Activated CD8-positive, alpha-beta memory T cell treated with anti-CD3 and anti-CD28 coated beads, Interleukin-2, amount 50 U/mL, for 1 hour (primary cell): Measurements from ENCODE around the gene CAPN9.
"Not testable (repeated sequence)": the region's sequence is repeated elsewhere in the genome, so short reads cannot be mapped to it uniquely, and the experiment has no call there.

Experiments used
- DNase-seq: peaks from one replicate; pipeline ENCODE4 v3.0.0-alpha.2; 2020; ENCODE audit errors: extremely low read depth

CAPN9 gene

DNA sequence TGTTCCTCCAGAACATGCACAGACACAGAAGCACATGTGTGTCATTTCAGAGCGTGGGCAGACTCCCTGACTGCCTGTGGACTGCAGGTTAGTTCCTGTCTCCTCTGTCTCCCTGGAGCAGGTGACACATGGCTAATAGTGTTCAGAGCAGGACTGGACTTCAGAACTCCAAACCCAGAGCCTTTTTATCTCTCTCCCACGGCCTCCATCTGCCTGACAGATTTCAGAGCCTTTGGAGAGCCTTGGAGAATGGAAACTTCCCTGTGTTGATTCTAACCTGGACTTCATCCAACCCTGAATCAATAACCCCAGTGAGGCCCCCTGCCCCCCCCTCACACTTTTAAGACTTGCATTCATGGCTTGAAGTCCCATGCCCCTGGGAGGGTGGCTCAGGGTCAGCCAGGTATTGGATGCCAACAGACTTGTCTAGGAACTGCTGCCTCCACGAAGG is 76.8 kb downstream of the CAPN9 start:
- no peak for DNase-seq

- DNase-seq, result no peak
Observed at GRCh38 chr1:230824551-230824918, 77.3 kb downstream of the CAPN9 start.

DNA sequence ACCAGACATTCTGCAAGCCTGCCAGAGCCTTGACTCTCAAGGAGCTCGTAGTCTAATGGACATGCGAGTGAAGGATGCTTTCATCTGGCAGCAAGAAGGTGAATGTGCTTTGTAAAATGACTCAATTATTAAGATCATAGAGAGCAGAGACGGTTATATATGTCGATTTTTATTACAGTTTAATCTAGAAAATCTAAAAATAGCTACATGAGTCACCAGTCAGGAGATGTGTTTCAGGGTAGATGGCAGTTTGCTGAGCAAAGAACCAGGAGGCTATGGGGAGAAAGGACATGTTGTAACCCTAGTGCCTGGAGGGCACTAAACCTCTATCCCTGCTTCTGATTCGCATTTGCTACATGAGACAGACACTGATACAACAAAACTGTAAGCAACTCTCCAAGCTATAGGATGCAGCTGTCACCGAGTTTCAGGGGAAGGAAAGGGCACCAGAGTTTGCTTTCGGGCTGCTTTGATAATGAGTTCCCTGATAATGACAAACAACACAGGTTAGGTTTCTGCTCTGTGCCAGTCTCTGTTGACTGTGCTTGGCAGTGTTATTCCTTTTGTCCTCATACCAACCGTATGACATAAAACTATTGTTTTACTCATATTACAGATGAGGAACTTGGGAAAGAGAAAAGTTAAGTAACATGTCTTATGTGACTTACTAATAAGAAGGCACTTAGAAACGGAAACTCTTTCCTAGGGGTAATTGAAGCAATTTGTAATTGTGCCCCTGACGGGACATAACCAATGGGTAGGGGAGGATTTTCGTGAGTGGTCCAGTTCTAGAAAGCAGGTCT is 77.9 kb downstream of the CAPN9 start:
- no peak for DNase-seq

DNA sequence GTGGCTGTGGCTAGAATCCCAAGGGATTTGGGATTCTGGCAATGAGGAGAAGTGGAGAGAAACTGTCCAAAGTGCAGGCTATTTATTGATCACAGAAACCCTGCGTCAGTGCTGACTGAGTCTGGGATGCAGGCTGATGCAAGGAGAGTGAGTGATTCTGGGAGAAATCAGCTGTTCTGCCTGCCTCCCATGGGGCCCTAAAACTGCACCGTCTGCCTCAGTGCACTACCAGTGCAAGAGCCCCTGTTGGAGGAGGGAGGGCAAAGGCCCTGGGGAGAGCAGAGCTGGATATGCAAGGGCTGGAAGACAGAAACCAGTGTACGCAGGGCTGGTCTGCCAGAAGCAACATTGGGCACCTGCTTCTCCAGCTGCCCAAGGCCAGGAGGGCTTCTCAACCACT is 78.6 kb downstream of the CAPN9 start:
- DNase-seq, result no peak

DNA sequence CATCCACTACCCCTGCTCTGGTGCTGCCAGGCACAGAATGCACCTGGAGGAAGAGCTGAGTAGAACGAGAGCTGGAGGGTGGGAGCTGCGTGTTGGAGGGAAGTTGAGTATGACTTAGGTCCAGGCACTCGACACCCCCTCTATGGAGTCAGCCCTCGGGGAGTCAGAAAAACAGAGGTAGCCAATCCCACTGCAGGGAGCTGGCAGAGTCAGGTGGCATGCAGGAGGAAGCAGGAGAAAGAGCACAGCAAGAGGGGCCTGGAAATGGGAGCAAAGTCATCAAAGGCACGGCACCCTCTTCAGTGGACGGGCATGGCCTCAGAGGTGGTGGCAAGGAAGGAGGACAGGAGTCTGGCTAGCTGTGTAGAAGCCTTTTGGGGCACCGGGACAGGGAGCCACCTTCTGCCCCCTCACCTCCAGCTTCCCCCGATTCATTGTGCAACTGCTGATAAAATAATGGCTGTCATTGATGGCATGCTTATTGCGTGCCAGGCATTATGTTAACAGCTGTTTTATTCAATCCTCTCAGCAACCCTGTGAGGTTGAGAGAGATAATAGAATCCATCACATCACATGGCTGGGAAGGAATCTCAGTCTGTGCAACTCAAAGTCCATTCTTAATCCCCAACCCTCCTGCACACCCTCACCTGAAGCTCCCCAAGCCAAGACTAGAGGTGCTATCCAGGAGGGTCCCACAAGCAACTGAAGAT is 79.1 kb downstream of the CAPN9 start:
- DNase-seq, result no peak

GRCh38 chr1:230827081-230827681 is 80.0 kb downstream of the CAPN9 start:
- DNase-seq, result no peak

GRCh38 chr1:230827801-230828200 is 80.6 kb downstream of the CAPN9 start:
- DNase-seq, result no peak

DNA sequence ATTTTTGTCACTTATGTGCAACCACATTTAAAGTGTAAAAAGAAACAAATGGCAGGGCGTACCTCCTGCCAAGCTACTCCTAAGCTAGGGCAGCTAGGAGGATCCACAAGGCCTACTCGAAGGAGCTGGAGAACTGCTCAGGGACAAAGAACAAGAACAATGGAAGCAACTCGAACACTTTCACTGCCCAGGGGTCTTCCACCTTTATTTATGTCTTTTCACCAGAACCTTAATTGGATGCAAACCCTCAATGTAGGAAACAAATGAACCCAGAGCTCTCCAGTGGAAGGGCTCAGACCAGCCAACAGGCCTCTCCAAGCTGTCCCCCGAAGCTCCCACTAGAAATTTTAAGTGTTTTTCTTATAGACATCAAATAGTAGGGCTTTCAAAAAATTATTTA is 81.2 kb downstream of the CAPN9 start:
- DNase-seq, result no peak

DNA sequence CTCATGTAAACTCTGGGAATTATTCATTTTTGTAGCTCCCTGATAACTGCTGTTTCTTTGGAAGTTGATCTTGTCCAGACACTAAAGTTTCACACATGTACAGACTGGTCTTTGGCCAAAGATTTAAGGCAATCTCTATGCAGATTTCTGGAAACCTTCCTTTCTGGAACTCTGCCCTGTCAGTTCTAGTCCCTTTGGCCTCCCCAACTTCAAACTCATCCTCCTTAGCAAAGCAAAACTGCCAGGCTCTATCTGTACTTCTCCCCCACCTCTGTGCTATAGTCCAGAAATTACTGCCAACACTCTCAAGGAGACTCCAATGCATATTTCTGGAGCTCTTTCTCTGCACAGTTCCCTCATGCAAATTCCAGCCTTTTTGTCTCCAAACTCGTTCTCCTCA is 84.6 kb downstream of the CAPN9 start:
- no peak for DNase-seq

- no peak for DNase-seq
Observed at GRCh38 chr1:230832476-230832875, 85.3 kb downstream of the CAPN9 start.

GRCh38 chr1:230833511-230833910 is 86.3 kb downstream of the CAPN9 start:
- DNase-seq, result no peak

- no peak for DNase-seq
Observed at GRCh38 chr1:230834292-230834691, 87.1 kb downstream of the CAPN9 start.

- no peak for DNase-seq
Observed at GRCh38 chr1:230836347-230836746, 89.2 kb downstream of the CAPN9 start.

GRCh38 chr1:230836793-230837192 is 89.6 kb downstream of the CAPN9 start:
- no peak for DNase-seq

- DNase-seq, result no peak
Observed at GRCh38 chr1:230839173-230839572, 92.0 kb downstream of the CAPN9 start.

- DNase-seq, result no peak
Observed at GRCh38 chr1:230842801-230843200, 95.6 kb downstream of the CAPN9 start.

- no peak for DNase-seq
Observed at GRCh38 chr1:230843503-230844309, 96.5 kb downstream of the CAPN9 start.

DNA sequence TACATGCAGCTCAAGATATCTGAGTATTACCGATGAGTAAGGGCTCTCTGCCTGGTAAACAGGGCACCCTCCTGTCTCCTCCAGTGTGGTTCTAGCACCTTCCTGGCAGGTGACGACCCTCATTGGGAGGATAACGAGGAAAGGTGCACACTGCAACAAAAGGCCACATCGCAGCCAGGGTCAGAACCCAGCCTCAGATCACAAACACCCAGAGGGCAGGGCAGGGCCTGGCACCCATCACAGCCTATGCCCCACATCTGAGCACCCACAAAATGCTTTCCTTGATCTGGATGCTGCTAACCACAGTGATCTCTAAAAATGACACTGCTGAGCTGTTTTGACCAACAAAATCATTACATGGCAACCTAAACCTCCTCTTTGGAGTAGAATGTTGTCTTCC is 97.4 kb downstream of the CAPN9 start:
- DNase-seq, result no peak

DNA sequence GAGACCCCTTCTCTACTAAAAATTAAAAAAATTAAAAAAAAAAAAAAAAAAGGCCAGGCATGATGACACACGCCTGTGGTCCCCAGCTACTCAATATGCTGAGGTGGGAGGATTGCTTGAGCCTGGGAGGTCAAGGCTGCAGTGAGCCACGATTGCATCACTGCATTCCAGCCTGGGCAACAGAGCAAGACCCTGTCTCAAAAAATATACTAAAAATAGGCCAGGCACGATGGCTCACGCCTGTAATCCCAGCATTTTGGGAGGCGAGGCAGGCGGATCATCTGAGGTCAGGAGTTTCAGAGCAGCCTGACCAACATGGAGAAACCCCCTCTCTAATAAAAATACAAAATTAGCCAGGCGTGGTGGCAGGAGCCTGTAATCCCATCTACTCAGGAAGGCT is 98.0 kb downstream of the CAPN9 start:
- not testable (repeated sequence) for DNase-seq

DNA sequence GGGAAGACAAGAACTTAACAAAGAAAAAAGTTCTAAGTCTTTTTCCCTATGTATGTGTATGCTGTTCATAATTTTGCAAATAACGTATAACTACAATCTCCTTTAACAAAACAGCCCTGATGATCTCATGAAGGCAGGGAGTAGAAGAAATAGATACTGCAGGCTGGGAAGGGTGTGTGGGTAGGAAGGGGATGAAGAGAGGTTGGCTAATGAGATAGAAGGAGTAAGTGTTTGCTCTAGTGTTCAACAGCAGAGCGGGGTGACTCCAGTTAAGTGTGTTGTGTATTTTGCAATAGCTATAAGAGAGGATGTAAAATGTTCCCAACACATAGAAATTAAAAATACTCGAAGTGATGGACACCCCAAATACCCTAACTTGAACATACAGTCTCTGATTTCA is 101.0 kb downstream of the CAPN9 start:
- DNase-seq, result no peak

DNA sequence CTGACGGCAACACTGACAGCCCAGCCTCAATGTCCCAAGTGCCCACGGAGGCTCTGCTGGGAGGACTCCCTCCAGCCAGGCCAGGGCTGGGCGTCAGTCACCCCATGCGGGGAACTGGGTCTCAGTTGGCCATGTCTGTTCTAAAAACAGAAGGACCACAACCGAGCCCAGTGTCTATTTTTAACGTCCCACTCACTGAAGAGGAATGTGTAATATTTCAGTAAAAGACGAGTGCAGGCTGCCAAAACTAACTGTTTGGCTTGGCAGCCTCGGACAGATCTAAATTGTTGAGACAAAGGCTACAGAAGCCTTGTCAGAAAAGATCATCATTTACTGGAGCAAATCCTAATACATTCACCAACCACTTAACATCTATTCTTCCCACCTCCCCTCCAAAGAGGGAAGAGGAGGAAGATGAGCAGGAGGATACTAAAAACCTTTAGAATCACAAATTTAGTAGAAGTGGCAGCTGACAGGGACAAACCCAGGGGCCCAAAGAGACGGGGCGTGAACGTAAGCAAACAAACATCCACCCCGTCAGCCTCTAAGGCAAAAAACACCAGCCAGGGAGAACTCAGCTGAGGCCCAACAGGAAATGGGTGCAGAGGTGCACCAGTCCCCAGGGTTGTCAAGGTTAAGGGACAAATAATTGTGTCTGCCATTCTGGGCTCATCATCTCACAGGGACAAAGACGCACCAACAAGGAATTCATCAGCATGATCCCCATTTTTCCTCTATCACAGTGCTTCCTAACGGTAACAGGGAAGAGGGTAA is 102.5 kb downstream of the CAPN9 start:
- DNase-seq, result no peak
